WTC11 (cell line): ENCODE data around the gene PHACTR3.

Source experiments
- CTCF ChIP-seq: fragments of 200-600 bp; IDR thresholded peaks from 2 replicates; pipeline ENCODE4 v1.8.0; 2022; ENCODE audit warnings: antibody characterized with exemption
- FOXK1 ChIP-seq: sonication (generic); formaldehyde crosslinking; IDR thresholded peaks from 2 replicates; pipeline ENCODE4 v1.8.0; 2022; ENCODE audit warnings: mild to moderate bottlenecking, moderate library complexity, missing genetic modification reagents
- NFE2L1 ChIP-seq: sonication (generic); formaldehyde crosslinking; IDR thresholded peaks from 2 replicates; pipeline ENCODE4 v1.8.1; 2023; ENCODE audit warnings: missing genetic modification reagents
- ZNF138 ChIP-seq: sonication (generic); formaldehyde crosslinking; conservative IDR thresholded peaks from 2 replicates; pipeline ENCODE4 v1.8.1; 2022; ENCODE audit warnings: mild to moderate bottlenecking, moderate library complexity, missing genetic modification reagents

DNA sequence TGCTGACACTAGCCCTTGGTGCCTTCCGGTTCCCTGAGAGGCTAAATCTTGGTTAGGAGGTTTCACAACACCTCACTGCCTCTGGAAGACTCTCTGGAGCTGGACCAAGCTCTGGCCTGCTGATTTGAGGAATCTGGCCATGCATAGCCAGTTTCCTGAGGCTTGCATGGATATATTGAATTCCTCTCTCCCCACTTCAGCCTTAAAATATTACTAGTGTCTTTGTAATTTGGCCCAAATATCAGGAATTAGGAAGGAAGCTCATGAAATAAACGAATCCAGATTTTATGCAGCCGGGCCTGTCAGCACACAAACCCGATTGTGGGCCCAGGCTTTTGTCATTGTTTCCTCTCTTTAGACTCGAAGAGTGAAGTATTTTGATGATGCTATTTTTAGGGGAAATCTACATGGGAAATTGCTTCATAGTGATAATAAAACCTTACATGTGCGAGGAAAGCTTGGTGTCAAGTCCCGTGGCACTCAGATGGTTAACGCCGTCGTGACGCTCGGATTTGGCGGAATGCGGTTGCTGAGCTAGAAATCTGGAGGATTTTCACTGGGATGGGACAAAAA is 144.4 kb downstream of the PHACTR3 start:
- no peak for TF ChIP-seq CTCF
- TF ChIP-seq NFE2L1 (CRISPR knock-in tag) = no peak
- TF ChIP-seq FOXK1 (CRISPR knock-in tag) = no peak
- TF ChIP-seq ZNF138 (CRISPR knock-in tag) = no peak
